Loucy (cell line): Measurements from ENCODE around the gene SSC4D.
"Not testable (repeated sequence)": the region's sequence is repeated elsewhere in the genome, so short reads cannot be mapped to it uniquely, and the experiment has no call there.

ENCODE experiments used
- H2AFZ ChIP-seq: fragments of 200-600 bp; sonication (generic); 2 replicates; pipeline ENCODE4 v1.6.0; 2016; ENCODE audit warnings: antibody characterized with exemption, mild to moderate bottlenecking, low read length, moderate library complexity
- H3F3A ChIP-seq: fragments of 200-600 bp; 2 replicates; pipeline ENCODE4 v1.6.0; 2016; ENCODE audit warnings: antibody characterized with exemption, low read depth, mild to moderate bottlenecking
- H3K27me3 ChIP-seq: fragments of 200-600 bp; sonication (generic); 2 replicates; pipeline ENCODE4 v1.6.1; 2014; ENCODE audit warnings: low read length, mild to moderate bottlenecking; ENCODE audit not compliant: insufficient read depth, poor library complexity, severe bottlenecking
- H3K36me3 ChIP-seq: fragments of 200-600 bp; sonication (generic); 2 replicates; pipeline ENCODE4 v1.6.1; 2016; ENCODE audit warnings: low read length; ENCODE audit not compliant: insufficient read depth
- H3K4me1 ChIP-seq: fragments of 200-600 bp; sonication (generic); 2 replicates; pipeline ENCODE4 v1.5.1; 2014; ENCODE audit warnings: low read length, mild to moderate bottlenecking; ENCODE audit not compliant: insufficient read depth, poor library complexity, severe bottlenecking
- H3K4me2 ChIP-seq: fragments of 200-600 bp; sonication (generic); 2 replicates; pipeline ENCODE4 v1.6.0; 2014; ENCODE audit warnings: antibody characterized with exemption, low read length, low read depth, mild to moderate bottlenecking; ENCODE audit not compliant: poor library complexity, severe bottlenecking
- H3K4me3 ChIP-seq: fragments of 200-600 bp; sonication (generic); 2 replicates; pipeline ENCODE4 v1.5.1; 2014; ENCODE audit warnings: low read length, mild to moderate bottlenecking, mixed read lengths; ENCODE audit not compliant: poor library complexity, severe bottlenecking
- H3K79me2 ChIP-seq: fragments of 200-600 bp; sonication (generic); 2 replicates; pipeline ENCODE4 v1.6.1; 2014; ENCODE audit warnings: low read length; ENCODE audit not compliant: insufficient read depth
- H3K9ac ChIP-seq: fragments of 200-600 bp; sonication (generic); 2 replicates; pipeline ENCODE4 v1.6.0; 2014; ENCODE audit warnings: mild to moderate bottlenecking, low read depth, low read length, moderate library complexity; ENCODE audit not compliant: poor library complexity, severe bottlenecking
- H3K9me2 ChIP-seq: fragments of 200-600 bp; sonication (generic); replicated peaks from 2 replicates; pipeline ENCODE4 v1.6.1; 2016; ENCODE audit warnings: low read depth, low read length, mixed read lengths
- H3K9me3 ChIP-seq: fragments of 200-600 bp; sonication (generic); 2 replicates; pipeline ENCODE4 v1.6.1; 2014; ENCODE audit warnings: mild to moderate bottlenecking, antibody characterized with exemption, low read length, low read depth; ENCODE audit not compliant: insufficient read depth
- H4K20me1 ChIP-seq: fragments of 200-600 bp; sonication (generic); 2 replicates; pipeline ENCODE4 v1.6.0; 2014; ENCODE audit warnings: antibody characterized with exemption, low read length, mild to moderate bottlenecking; ENCODE audit not compliant: insufficient read depth, poor library complexity, severe bottlenecking
- EZH2phosphoT487 ChIP-seq: fragments of 200-600 bp; IDR thresholded peaks from 2 replicates; pipeline ENCODE4 v1.6.1; 2018; ENCODE audit warnings: antibody characterized with exemption, mild to moderate bottlenecking, moderate library complexity, borderline replicate concordance
- TF ChIP-seq, protein P1 (sequence below): fragments of 200-600 bp; sonication (generic); conservative IDR thresholded peaks from 2 replicates; pipeline ENCODE4 v1.5.1; 2014; ENCODE audit warnings: mild to moderate bottlenecking, antibody characterized with exemption, low read length

SSC4D gene

GRCh38 chr7:76424413-76425111, 15.1 kb upstream of the SSC4D start, which contains the start of gene ZP3:
ZP3 (plus strand) TSS chr7:76424950; CDS start chr7:76424965, 15 bp downstream.
- Histone ChIP-seq H3K4me1 (peaks cover 6% of the 10 kb centered on the region), H3K27me3 (no peaks in the 10 kb centered on the region), H3K9ac (no peak within 1 kb of the TSS), H3K36me3 (no peaks in the 10 kb centered on the region), H3F3A (no peaks in the 10 kb centered on the region), H3K4me2 (no peak within 1 kb of the TSS), H2AFZ (no peak within 1 kb of the TSS), H4K20me1 (no peaks in the 10 kb centered on the region), H3K4me3 (no peak within 1 kb of the TSS), H3K9me3 (no peaks in the 10 kb centered on the region), H3K79me2 (no peaks in the 10 kb centered on the region), H3K9me2 (no peaks in the 10 kb centered on the region)
- TF ChIP-seq EZH2phosphoT487: no peak
- TF ChIP-seq, protein P1, sequence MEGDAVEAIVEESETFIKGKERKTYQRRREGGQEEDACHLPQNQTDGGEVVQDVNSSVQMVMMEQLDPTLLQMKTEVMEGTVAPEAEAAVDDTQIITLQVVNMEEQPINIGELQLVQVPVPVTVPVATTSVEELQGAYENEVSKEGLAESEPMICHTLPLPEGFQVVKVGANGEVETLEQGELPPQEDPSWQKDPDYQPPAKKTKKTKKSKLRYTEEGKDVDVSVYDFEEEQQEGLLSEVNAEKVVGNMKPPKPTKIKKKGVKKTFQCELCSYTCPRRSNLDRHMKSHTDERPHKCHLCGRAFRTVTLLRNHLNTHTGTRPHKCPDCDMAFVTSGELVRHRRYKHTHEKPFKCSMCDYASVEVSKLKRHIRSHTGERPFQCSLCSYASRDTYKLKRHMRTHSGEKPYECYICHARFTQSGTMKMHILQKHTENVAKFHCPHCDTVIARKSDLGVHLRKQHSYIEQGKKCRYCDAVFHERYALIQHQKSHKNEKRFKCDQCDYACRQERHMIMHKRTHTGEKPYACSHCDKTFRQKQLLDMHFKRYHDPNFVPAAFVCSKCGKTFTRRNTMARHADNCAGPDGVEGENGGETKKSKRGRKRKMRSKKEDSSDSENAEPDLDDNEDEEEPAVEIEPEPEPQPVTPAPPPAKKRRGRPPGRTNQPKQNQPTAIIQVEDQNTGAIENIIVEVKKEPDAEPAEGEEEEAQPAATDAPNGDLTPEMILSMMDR: no peak

DNA sequence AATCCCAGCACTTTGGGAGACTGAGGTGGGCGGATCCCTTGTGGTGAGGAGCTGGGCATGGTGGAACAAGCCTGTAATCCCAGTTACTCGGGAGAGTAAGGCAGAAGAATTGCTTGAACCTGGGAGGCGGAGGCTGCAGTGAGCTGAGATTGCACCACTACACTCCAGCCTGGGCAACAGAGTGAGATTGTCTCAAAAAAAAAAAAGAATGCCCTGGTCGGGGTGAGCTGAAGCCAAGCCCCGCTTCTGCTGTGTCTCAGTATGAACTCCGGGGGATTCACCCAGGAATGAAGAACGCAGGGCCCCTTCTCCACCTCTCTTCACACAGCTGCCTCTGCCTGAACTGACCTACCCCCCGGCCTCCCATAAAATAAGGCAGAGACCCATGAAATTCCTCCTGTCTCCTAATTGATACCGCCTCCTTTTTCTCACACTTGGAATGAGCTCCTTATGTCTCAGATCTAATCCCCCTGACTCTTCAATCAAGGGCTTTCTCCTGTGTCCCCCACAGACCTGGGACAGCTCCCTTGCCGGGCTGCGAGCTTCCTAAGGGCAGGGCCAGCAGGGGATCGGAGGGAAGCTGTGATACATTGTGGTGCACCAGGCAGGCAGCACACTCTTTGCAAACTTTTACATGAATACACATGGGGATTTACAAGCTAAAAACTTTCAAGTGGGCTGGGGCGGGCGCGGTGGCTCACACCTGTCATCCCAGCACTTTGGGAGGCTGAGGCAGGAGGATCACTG, 14.3 kb upstream of the SSC4D start:
- H3K36me3 ChIP-seq: no peaks in the 10 kb centered on the region
- H3K4me2 ChIP-seq: no peak overlapping the region
- H4K20me1 ChIP-seq: no peaks in the 10 kb centered on the region
- no peak overlapping the region for H3K9ac ChIP-seq
- no peaks in the 10 kb centered on the region for H3K9me2 ChIP-seq
- no peaks in the 10 kb centered on the region for H3K9me3 ChIP-seq
- no peaks in the 10 kb centered on the region for H3K79me2 ChIP-seq
- no peaks in the 10 kb centered on the region for H3K27me3 ChIP-seq
- H3K4me1 ChIP-seq: peaks cover 1% of the 10 kb centered on the region
- no peaks in the 10 kb centered on the region for H3F3A ChIP-seq
- H2AFZ ChIP-seq: no peak overlapping the region
- no peak overlapping the region for H3K4me3 ChIP-seq
- TF ChIP-seq EZH2phosphoT487: no peak
- TF ChIP-seq, protein P1: no peak

DNA sequence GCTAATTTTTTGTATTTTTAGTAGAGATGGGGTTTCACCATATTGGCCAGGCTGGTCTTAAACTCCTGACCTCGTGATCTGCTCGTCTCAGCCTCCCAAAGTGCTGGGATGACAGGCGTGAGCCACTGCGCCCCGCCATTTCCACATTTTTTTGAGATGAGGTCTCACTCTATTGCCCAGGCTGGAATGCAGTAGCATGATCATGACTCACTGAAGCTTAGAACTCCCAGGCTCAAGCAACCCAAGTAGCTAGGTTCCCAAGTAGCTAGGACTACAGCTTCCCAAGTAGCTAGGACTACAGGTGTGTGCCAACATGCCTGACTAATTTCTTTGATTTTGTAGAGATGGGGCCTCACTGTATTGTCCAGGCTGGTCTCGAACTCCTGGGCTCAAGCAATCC, 11.6 kb upstream of the SSC4D start:
- not testable (repeated sequence) for H3K79me2 ChIP-seq, H3K27me3 ChIP-seq, H3K9me2 ChIP-seq, H3K9me3 ChIP-seq, H3F3A ChIP-seq, H3K9ac ChIP-seq, H3K36me3 ChIP-seq, H3K4me2 ChIP-seq, H3K4me3 ChIP-seq, H4K20me1 ChIP-seq, H3K4me1 ChIP-seq, H2AFZ ChIP-seq

DNA sequence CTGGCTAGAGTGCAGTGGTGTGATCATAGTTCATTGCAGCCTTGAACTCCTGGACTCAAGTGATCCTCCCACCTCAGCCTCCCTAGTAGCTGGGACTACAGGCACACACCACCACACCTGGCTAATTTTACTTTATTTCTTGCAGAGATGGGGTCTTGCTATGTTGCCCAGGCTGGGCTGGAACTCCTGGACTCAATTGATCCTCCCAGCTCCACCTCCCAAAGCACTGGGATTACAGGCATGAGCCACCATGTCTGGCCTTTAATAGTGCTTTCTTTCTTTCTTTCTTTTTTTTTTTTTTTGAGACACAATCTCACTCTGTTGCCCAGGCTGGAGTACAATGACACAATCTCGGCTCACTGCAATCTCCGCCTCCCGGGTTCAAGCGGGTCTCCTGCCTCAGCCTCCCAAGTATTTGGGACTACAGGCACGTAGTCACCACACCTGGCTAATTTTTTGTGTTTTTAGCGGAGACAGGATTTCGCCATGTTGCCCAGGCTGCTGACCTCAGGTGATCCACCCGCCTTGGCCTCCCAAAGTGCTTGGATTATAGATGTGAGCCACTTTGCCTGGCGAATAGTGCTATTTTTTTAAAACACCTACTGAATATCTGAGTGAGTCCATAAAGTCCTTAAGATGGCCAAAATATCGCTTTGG, 8.3 kb upstream of the SSC4D start:
- not testable (repeated sequence) for H3K9me3 ChIP-seq, H3K9ac ChIP-seq, H3K79me2 ChIP-seq, H3K36me3 ChIP-seq, H3K4me3 ChIP-seq, H3F3A ChIP-seq, H3K9me2 ChIP-seq, H4K20me1 ChIP-seq, H2AFZ ChIP-seq, H3K4me1 ChIP-seq, H3K4me2 ChIP-seq, H3K27me3 ChIP-seq
